ENCODE measurements around the gene BRCC3.

Gene BRCC3

DNA sequence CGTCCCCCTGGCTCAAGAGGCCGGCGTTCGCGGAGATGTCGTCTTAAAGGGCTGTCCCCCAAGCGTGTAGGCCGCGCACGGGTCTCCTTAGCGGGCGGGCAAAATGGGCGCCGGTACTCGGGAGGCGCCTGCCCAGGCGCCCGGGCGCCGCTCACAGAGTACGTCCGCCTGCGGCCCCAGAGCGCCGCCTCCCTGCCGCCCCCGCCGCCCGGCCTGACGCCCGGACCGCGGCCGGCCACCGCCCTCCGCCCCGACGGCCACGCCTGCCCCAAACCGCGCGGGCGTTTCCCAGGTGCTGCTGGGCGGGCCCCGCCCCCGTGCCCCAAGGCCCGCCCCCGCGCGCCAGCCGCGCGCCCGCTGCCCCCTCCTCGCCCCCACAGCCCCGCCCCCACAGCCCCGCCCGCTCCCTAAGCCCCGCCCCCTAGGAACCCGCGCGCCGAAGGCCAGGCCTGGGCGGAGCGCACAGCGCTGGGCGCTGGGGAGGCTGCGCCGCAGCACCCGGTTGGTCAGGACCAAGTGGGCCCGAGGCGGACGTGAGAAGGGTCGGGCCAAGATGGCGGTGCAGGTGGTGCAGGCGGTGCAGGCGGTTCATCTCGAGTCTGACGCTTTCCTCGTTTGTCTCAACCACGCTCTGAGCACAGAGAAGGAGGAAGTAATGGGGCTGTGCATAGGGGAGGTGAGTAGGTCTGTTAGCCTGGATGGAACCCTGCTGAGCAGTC, at the start of gene BRCC3, which contains the start of the genes CMC4 and MTCP1:
TSS of gene BRCC3 (plus strand) at position 534 of the 719 bp plus-strand sequence. CDS start at position 554, 20 bp downstream.
TSS of gene CMC4 (minus strand) at position 162 of the 719 bp plus-strand sequence. CDS start 7,113 bp downstream, outside the sequence.
TSS of gene MTCP1 (minus strand) at position 162 of the 719 bp plus-strand sequence. CDS start 5,126 bp downstream, outside the sequence.
- peak; percentile 81 to 85 for DNase-seq

GRCh38 chrX:155022585-155022984, 48.7 kb upstream of the BRCC3 start, which contains the start of gene F8:
F8 (minus strand) TSS chrX:155022723; CDS start chrX:155022552, 171 bp downstream.
- DNase-seq = no peak

DNA sequence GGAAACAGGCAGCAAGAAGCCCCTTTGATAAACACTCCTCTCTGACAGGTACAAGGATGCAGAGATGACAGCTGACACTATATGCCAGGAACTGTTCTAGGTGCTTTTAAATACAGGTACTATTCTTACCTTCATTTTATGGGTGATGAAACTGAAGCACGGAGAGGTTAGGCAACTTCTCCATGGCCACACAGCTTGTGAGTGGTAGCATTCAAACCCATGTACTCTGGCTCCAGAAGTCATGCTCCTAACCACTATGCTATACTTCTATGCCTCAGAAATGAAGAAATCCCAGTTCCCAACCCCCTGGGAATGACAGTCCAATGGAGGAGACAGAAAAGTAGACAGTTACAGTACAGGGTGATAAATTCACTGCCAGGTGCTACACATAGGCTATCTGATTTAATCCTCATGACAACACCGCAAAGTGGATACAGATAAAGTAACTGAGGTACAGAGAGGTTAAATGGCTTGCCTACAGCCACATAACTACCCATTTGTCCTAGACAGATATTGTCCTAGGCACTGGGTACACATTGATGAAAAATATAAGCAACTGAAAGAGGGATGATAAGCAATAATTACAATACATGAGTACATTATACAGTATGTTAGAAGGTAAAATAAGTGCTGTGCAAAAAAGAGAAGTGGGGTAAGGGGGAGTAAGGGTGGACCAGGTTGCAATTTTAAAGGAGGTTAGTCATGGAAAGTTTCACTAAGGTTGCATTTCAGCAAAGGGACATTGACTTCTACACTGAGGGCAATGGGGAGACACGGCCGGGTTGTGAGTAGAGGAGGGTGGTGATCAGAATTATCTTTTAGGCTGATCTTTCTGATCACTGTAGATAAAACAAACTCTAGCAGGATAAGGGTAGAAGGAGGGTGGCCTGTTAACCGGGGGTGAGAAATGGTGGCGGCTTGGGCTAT, 47.1 kb upstream of the BRCC3 start:
- no peak for DNase-seq

- no peak for DNase-seq
Observed at GRCh38 chrX:155026420-155026726, 44.9 kb upstream of the BRCC3 start.

- peak; percentile 96 to 98 for DNase-seq
Observed at GRCh38 chrX:155026727-155027508, 44.4 kb upstream of the BRCC3 start, which contains the start of gene FUNDC2. FUNDC2 (plus strand) TSS chrX:155026844; CDS start chrX:155026939, 95 bp downstream.

- peak; percentile 1 to 22 for DNase-seq
Observed at GRCh38 chrX:155027509-155028066, 43.7 kb upstream of the BRCC3 start.

DNA sequence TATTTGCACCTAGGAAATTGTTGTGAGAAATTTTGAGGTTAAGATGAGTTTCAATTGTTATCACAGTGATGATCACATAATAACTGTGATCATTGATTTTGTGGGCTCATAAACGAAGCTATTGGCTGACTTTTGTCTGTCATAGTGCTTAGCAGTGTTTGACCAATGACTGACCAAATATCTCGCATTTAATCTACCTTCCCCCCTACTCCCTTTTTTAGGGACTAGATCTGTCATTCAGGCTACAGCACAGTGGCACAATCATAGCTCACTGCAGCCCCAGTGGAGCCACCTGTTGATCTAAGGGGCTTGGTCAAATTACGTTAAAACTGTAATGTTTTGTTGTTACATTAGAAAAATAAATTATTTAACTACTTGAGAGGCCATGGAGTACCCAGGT, 43.2 kb upstream of the BRCC3 start:
- DNase-seq = peak in 1 of 2 donors; percentile 6

DNA sequence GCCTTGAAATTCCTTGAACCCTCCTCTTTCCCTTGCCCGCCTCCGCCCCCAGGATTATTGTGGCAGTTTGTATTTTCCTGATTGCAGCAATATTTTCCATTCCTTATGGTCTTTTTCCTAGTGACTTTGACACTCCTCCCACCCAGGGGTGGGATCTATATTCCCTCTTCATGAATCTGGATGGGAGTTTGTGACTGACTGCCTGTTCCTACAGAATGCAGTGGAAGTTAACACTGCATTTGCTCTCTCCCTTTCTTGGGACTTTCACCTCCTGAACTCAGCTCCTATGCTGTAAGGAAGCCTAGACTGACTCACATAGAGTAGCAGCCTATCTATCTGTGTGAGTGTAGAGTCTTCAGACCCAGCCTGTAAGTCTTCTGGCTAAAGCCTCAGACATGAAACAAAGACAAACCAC, 42.4 kb upstream of the BRCC3 start:
- DNase-seq = no peak

DNA sequence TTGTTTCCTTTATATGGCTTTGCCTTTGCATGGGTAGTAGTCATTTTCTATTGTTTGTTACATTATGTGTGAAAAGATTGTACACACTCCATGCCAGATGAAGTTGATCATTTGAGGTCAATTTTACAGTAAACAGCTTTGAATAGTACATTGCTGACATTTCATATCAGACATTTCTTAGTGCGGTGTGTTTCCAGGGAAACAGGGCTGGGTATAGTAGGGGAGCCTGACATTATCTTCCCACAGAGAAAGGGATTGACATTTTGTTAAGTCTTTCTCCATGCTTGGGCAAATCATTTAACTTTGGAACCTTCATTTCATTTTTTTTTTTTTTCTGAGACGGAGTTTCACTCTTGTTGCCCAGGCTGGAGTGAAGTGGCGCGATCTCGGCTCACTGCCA, 39.7 kb upstream of the BRCC3 start:
- no peak for DNase-seq

GRCh38 chrX:155035688-155036087, 35.6 kb upstream of the BRCC3 start:
- DNase-seq = no peak

GRCh38 chrX:155046129-155046810, 25.0 kb upstream of the BRCC3 start:
- DNase-seq = no peak

DNA sequence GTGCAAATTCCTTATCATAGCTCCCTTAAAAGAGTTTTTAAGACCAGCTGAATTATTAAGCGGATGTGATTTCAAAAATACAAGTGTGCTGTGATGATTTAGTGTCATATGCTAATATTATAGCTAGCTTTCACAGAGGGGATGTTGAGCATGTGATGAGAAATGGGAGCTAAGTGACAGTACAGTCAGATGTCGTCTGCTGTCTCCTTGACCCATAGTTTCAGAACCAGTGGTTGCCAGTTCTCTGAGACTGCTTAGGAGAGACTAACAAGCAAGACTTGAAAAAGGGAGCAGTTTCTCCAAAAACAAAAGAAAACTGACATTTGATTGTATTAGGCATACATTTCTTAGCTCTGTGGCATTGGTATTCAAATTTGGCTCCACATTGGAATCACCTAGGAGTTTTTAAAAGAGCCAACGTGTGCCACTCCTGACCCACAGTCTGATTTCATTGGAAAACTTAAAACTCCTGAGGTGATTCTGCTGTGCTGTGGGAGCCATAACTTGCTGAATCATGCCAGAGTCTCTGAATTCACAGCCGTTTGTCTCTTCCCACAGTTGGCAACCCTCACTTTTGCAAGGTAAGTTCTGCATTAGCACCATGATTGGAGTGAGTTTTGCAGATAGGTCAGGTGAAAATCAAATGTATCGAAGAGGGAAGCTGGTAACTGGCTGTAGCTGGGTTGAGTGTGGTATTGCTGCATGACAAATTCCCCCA, 24.3 kb upstream of the BRCC3 start:
- DNase-seq = no peak

GRCh38 chrX:155048977-155049619, 22.2 kb upstream of the BRCC3 start:
- peak; percentile 47 to 51 for DNase-seq

DNA sequence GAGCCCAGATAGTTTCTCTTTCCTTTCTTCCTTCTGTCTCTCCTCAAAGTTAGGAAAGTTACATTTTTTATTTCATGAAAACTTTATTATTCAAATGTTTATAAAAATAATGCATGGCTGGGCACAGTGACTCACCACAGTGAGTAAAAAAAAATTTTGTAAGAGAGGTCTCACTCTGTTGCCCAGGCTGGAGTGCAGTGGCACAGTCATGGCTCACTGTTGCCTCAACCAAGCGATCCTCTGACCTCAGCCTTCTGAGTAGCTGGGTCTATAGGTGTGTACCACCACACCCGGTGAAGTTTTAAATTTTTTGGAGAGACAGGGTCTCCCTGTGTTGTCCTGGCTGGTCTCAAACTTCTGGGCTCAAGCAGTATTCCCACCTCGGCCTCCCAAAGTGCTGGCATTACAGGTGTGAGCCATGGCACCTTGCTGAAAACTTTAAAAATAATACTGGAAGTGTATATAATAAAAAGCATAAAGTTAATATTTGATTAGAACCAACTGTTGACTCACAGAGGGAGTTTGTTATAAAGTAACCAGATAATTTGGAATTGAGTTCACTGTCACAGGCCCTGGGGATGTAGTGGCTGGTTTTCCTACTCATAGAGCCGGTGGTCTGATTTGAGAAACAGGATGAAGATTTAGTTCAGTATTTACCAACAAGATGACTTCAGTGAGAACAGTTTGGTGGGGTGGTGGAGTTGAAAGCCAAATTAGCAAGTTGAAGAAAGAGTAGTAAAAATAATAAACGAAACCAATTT, 18.4 kb upstream of the BRCC3 start:
- no peak for DNase-seq

DNA sequence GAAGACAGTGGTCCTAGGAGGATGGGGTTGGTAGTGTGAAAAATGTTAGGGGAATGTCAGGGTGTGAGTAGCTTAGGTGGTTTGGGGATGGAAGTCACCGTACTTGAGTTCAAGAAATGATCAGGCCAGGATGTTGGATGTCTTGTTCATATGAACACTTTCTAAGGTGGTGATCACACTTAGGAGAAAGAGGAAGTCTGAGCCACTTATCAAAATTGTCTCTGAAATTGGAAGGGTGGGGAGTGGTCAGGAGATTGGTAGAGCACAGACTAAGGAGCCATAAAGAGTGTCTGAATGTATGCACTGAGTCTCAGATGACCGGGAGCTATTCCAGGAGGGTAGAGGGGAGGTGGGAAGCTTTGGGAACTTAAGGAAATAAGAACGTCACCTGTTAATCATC, 17.7 kb upstream of the BRCC3 start:
- no peak for DNase-seq

DNA sequence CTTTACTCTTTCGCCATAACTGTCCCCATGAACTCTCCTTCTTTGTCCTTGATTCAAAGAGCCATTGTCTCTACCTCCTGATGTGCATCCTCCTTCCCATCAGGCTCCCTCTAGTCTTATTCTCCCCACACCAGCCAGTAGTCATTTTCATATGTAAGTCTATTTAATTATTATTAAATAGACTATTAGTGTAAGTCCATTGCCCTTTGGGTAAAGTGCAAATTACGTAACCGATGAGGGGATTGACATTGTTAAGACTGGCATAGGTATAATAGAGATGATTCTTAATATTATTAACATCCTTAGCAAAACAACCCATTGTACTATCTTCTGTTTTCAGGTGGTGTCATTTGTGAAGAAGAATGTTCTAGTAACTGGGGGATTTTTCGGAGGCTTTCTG, 17.1 kb upstream of the BRCC3 start:
- DNase-seq = no peak

- no peak for DNase-seq
Observed at GRCh38 chrX:155055494-155055893, 15.8 kb upstream of the BRCC3 start.

- peak in 1 of 2 donors; percentile 11 for DNase-seq
Observed at GRCh38 chrX:155056471-155056870, 14.8 kb upstream of the BRCC3 start.

All from CD4-positive, alpha-beta T cell treated with Interleukin-1 beta for 1 hour (primary cell).